ENCODE measurements around the gene EIF1.

The EIF1 gene

GRCh38 chr17:41734139-41734948 lies 45.7 kb downstream of the EIF1 start, which contains the start of gene HAP1:
HAP1 (minus strand) TSS chr17:41734643; CDS start chr17:41734634, 9 bp downstream.
- H3K4me3 ChIP-seq (ENCODE audit: low read depth, low read length), result peak within 1 kb of the TSS; percentile 48

GRCh38 chr17:41734949-41735313 lies 46.2 kb downstream of the EIF1 start:
- H3K4me3 ChIP-seq (ENCODE audit: low read depth, low read length), result peak overlapping the region; percentile 48

- no peak overlapping the region for H3K4me3 ChIP-seq (ENCODE audit: low read depth, low read length)
Measured at GRCh38 chr17:41735744-41736143, 47.1 kb downstream of the EIF1 start.

GRCh38 chr17:41736983-41737679 lies 48.4 kb downstream of the EIF1 start:
- no peak overlapping the region for H3K4me3 ChIP-seq (ENCODE audit: low read depth, low read length)

GRCh38 chr17:41737680-41738023 lies 49.0 kb downstream of the EIF1 start:
- H3K4me3 ChIP-seq (ENCODE audit: low read depth, low read length), result no peak overlapping the region

GRCh38 chr17:41738077-41738800 lies 49.6 kb downstream of the EIF1 start:
- H3K4me3 ChIP-seq (ENCODE audit: low read depth, low read length), result no peak overlapping the region

GRCh38 chr17:41738801-41739112 lies 50.1 kb downstream of the EIF1 start:
- H3K4me3 ChIP-seq (ENCODE audit: low read depth, low read length), result no peak overlapping the region

- H3K4me3 ChIP-seq (ENCODE audit: low read depth, low read length), result no peak overlapping the region
Measured at GRCh38 chr17:41739661-41740352, 51.1 kb downstream of the EIF1 start.

GRCh38 chr17:41740506-41740905 lies 51.8 kb downstream of the EIF1 start:
- no peak overlapping the region for H3K4me3 ChIP-seq (ENCODE audit: low read depth, low read length)

GRCh38 chr17:41741709-41742108 lies 53.0 kb downstream of the EIF1 start:
- H3K4me3 ChIP-seq (ENCODE audit: low read depth, low read length), result no peak overlapping the region
